Endodermal cell (in vitro differentiated cells): ENCODE measurements around the gene FBL. TPM values are rescaled to one million over a fixed set of nuclear protein-coding genes. Genes with fewer than 3 reads are reported as not detected.

ENCODE experiments used
- DNase-seq: peaks from one replicate; pipeline ENCODE4 v3.0.0-alpha.2; 2017
- H3K27ac ChIP-seq: 2 replicates; pipeline ENCODE4 v1.5.1; 2013; ENCODE audit warnings: mild to moderate bottlenecking, low read depth, low read length, moderate library complexity
- H3K27me3 ChIP-seq: 2 replicates; pipeline ENCODE4 v1.6.1; 2013; ENCODE audit warnings: mild to moderate bottlenecking, low read length, moderate library complexity; ENCODE audit not compliant: insufficient read depth, control insufficient read depth, poor library complexity, severe bottlenecking
- H3K36me3 ChIP-seq: 2 replicates; pipeline ENCODE4 v1.7.0; 2013; ENCODE audit warnings: mild to moderate bottlenecking, low read length, moderate library complexity; ENCODE audit not compliant: control insufficient read depth, insufficient read depth
- H3K4me1 ChIP-seq: one replicate; pipeline ENCODE4 v1.7.0; 2013; ENCODE audit warnings: low read length; ENCODE audit not compliant: control insufficient read depth, insufficient read depth
- H3K4me3 ChIP-seq: 2 replicates; pipeline ENCODE4 v1.5.1; 2013; ENCODE audit warnings: mild to moderate bottlenecking, low read length, moderate library complexity
- H3K9ac ChIP-seq: 2 replicates; pipeline ENCODE4 v1.6.1; 2013; ENCODE audit warnings: mild to moderate bottlenecking, low read length, moderate library complexity; ENCODE audit not compliant: poor library complexity, severe bottlenecking; ENCODE audit errors: extremely low read depth
- H3K9me3 ChIP-seq: 2 replicates; pipeline ENCODE4 v1.6.1; 2013; ENCODE audit warnings: mild to moderate bottlenecking, low read length, moderate library complexity; ENCODE audit not compliant: control insufficient read depth
- H3K27ac Mint-ChIP-seq: 2 replicates; pipeline ENCODE4 v1.8.0; 2020; ENCODE audit warnings: mixed read lengths
- H3K27me3 Mint-ChIP-seq: 2 replicates; pipeline ENCODE4 v1.8.0; 2021; ENCODE audit warnings: mild to moderate bottlenecking, mixed read lengths; ENCODE audit not compliant: insufficient read depth
- H3K36me3 Mint-ChIP-seq: 2 replicates; pipeline ENCODE4 v1.8.0; 2020; ENCODE audit warnings: low read depth, mixed read lengths
- H3K4me1 Mint-ChIP-seq: 2 replicates; pipeline ENCODE4 v1.8.0; 2020; ENCODE audit warnings: mixed read lengths
- H3K4me3 Mint-ChIP-seq: 2 replicates; pipeline ENCODE4 v1.8.0; 2020; ENCODE audit warnings: mild to moderate bottlenecking, moderate library complexity, mixed read lengths
- H3K9me3 Mint-ChIP-seq: 2 replicates; pipeline ENCODE4 v1.8.0; 2020; ENCODE audit warnings: mild to moderate bottlenecking, mixed read lengths
- WGBS, 2 experiments: methylation state at CpG; one replicate each; pipeline versions ENCODE4 v1.1.5 to v1.1.7; 2013; ENCODE audit warnings: missing lambda C conversion rate in 2 of 2, mixed read lengths in 1 of 2; ENCODE audit not compliant: insufficient coverage in 1 of 2, insufficient read length in 1 of 2; 5-methylcytosine and 5-hydroxymethylcytosine counted together
- total RNA-seq, 2 donors: library from RNA; stranded (reverse); fragmentation: NEBNext Ultra II Directional in 1 of 2; extraction: Animal tissue kit (Norgen Biotek cat#: 25700) in 1 of 2; gene quantifications; 2 replicates in 1 of 2; 3 replicates in 1 of 2; pipeline ENCODE4 v1.2.1, GENCODE V29; 2021
- TF ChIP-seq, protein P1 (sequence below): fragments of 200-600 bp; sonication (generic); conservative IDR thresholded peaks from 2 replicates; pipeline ENCODE4 v1.5.0; 2021; ENCODE audit warnings: antibody characterized with exemption, mild to moderate bottlenecking

FBL gene
- total RNA-seq, 2 donors from 2014 or later = 356 to 387 TPM

DNA sequence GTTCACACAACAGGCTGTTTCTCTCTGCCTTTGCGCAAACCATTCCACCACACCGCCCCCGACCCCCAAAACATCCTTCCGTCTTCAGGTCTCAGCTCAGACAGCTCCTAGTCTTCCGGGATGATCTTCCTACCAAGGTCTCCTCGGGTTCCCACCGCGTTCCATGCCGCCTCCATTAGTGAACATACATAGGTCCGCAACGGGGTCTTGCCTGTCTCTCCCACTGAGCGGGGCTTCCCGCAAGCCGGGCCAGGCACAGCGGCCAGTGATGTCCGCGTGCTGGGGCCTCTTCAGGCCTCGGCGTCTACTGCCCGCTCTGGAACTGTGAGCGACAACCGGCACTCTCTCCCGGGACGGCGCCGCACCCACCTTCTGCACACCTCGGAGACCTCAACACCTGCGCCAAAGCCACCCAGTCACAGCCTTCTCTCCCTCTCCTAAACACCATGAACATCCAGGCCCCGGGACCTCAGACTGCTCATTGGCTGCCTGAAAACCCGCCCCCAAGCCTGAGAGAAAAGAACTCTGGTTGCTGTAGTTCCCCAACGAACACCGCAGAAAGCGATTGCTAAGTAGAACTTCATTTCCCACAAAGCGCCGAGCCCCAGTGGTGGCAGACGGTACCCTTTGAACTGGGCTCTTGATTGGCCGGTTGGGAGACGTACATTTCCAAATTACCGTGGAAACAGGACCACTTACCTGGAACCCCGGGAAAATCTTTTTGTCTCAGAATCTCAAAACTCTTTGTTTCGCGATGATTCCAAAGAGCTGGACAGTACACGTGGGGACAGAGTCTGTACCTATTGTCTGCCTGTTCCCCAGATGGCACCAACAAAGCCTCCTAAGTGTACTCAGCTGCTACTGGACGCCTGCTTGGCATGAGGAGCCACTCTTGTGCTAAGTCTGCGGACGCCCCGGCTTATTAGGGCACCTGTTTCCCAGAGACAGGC, 21.8 kb downstream of the FBL start:
- H3K4me3 Mint-ChIP-seq = no peak overlapping the region
- no peaks in the 10 kb centered on the region for H3K4me1 Mint-ChIP-seq
- Histone ChIP-seq H3K27ac (peak overlapping the region; percentile 78), H3K4me1 (no peaks in the 10 kb centered on the region), H3K9me3 (peaks cover 4% of the 10 kb centered on the region), H3K9ac (no peak overlapping the region), H3K27me3 (no peaks in the 10 kb centered on the region), H3K4me3 (peak overlapping the region; percentile 82), H3K36me3 (peaks cover 27% of the 10 kb centered on the region)
- H3K9me3 Mint-ChIP-seq = no peaks in the 10 kb centered on the region
- H3K27me3 Mint-ChIP-seq = no peaks in the 10 kb centered on the region
- H3K36me3 Mint-ChIP-seq = peaks cover 25% of the 10 kb centered on the region
- DNase-seq = peak; percentile 97
- H3K27ac Mint-ChIP-seq = peak overlapping the region; percentile 85
- 45 to 51% methylated on average over 29 to 47 of the region's 47 CpGs for WGBS, 2 experiments
- TF ChIP-seq, protein P1, sequence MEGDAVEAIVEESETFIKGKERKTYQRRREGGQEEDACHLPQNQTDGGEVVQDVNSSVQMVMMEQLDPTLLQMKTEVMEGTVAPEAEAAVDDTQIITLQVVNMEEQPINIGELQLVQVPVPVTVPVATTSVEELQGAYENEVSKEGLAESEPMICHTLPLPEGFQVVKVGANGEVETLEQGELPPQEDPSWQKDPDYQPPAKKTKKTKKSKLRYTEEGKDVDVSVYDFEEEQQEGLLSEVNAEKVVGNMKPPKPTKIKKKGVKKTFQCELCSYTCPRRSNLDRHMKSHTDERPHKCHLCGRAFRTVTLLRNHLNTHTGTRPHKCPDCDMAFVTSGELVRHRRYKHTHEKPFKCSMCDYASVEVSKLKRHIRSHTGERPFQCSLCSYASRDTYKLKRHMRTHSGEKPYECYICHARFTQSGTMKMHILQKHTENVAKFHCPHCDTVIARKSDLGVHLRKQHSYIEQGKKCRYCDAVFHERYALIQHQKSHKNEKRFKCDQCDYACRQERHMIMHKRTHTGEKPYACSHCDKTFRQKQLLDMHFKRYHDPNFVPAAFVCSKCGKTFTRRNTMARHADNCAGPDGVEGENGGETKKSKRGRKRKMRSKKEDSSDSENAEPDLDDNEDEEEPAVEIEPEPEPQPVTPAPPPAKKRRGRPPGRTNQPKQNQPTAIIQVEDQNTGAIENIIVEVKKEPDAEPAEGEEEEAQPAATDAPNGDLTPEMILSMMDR = no peak

DNA sequence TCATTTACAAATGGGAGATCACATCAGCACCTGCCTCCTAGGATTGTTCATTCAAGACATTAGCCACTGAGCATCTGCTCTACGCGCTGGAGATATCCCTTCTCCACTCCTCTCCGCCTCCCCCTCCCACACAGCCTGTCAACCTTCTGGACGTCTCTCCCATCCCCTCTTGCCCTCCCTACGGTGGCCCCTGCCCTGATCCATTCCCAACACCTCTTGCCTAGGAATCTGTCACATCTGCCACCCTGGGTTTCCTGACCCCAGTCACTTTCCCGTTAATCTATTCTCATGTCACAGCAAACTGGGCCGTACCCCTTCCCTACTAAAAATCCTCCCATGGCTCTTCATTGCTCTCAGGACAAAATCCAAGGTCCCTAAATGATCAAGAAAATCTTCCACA, 22.5 kb downstream of the FBL start:
- TF ChIP-seq, protein P1 = no peak
- 72 to 79% methylated on average over 7 of the region's 7 CpGs for WGBS, 2 experiments
- no peak for DNase-seq

DNA sequence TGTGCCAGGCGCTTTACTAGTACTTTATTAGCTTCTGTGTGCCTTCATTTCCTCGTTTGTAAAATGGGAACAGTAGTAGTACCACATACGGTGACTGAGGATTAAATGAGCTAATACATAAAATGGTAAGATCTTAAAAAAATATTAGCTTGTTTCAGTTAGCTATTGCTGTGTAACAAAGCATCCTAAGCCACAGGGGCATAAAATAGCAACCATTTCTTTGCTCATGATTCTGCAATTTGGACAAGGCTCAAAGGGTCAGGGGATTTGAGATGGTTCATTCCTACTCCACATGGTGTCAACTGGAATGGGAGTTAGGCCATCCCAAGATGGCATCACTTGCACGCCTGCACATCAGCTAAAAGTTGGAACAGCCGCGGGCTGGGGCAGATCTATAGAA, 25.5 kb downstream of the FBL start:
- H3K27ac ChIP-seq = no peak overlapping the region
- H3K9me3 ChIP-seq = peaks cover 4% of the 10 kb centered on the region
- WGBS, 2 experiments = 92 to 94% methylated on average over 4 to 6 of the region's 6 CpGs
- H3K4me3 Mint-ChIP-seq = no peak overlapping the region
- no peak for DNase-seq
- H3K27ac Mint-ChIP-seq = no peak overlapping the region
- no peaks in the 10 kb centered on the region for H3K36me3 Mint-ChIP-seq
- no peak overlapping the region for H3K9ac ChIP-seq
- H3K4me1 ChIP-seq = no peaks in the 10 kb centered on the region
- no peaks in the 10 kb centered on the region for H3K4me1 Mint-ChIP-seq
- H3K9me3 Mint-ChIP-seq = no peaks in the 10 kb centered on the region
- peaks cover 3% of the 10 kb centered on the region for H3K36me3 ChIP-seq
- H3K4me3 ChIP-seq = no peak overlapping the region
- no peaks in the 10 kb centered on the region for H3K27me3 Mint-ChIP-seq
- TF ChIP-seq, protein P1 = no peak
- no peaks in the 10 kb centered on the region for H3K27me3 ChIP-seq

More for the DNA sequence above, 22.5 kb downstream of the FBL start:
- Histone ChIP-seq H3K36me3 (peaks cover 20% of the 10 kb centered on the region), H3K9me3 (peaks cover 4% of the 10 kb centered on the region), H3K27ac (no peak overlapping the region), H3K4me1 (no peaks in the 10 kb centered on the region), H3K4me3 (peak overlapping the region; percentile 82), H3K27me3 (no peaks in the 10 kb centered on the region), H3K9ac (no peak overlapping the region)
- Mint-ChIP-seq H3K9me3 (no peaks in the 10 kb centered on the region), H3K27me3 (no peaks in the 10 kb centered on the region), H3K4me3 (no peak overlapping the region), H3K27ac (no peak overlapping the region), H3K36me3 (peaks cover 18% of the 10 kb centered on the region), H3K4me1 (no peaks in the 10 kb centered on the region)
